ENCODE data around the gene CPLANE2. TPM values are rescaled to one million over a fixed set of nuclear protein-coding genes. Genes with fewer than 3 reads are reported as not detected.
A peak's percentile ranks its signal among the peaks of the same experiment; 100 is the strongest.

The CPLANE2 gene
- total RNA-seq, 1 experiment from 2014 or later: 5.0 TPM

DNA sequence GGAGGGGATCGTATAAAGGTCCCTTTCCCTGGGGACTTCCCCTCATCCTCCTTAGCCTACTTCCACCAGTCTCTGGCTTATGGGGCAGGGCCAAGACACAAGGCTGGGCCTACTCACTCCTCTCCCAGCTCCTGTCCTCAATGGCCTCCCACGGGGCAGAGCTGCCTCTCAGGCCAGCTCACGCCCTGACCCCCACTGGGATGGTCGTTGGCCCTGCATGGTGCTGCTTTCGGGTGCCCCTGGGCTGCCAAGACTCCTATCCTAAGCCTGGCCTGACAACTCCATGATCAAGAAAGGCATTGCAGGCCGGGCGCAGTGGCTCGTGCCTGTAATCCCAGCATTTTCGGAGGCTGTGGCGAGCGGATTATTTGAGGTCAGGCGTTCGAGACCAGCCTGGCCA, 6.2 kb downstream of the CPLANE2 start:
- no peak for DNase-seq (ENCODE audit: low spot score)

GRCh38 chr1:16229976-16230740, 6.8 kb downstream of the CPLANE2 start:
- POLR2A ChIA-PET: interaction anchor here (1.1 kb wide), 1 partner anchor 12 kb away, joined by 4 read pairs; no protein-coding TSS in a partner anchor
- ATAC-seq (no peak), DNase-seq (ENCODE audit: low spot score) (no peak)
- Mint-ChIP-seq H3K36me3 (no peaks in the 10 kb centered on the region), H3K4me3 (no peak overlapping the region), H3K27ac (no peak overlapping the region), H3K9me3 (no peaks in the 10 kb centered on the region), H3K27me3 (ENCODE audit: low read depth) (peaks cover 44% of the 10 kb centered on the region), H3K4me1 (peaks cover 23% of the 10 kb centered on the region)
- CTCF ChIA-PET: interaction anchor here (0.9 to 1.0 kb wide), 2 partner anchors 14 to 438 kb away, joined by 3 to 4 read pairs; no protein-coding TSS in a partner anchor
- TF ChIP-seq, protein P1, sequence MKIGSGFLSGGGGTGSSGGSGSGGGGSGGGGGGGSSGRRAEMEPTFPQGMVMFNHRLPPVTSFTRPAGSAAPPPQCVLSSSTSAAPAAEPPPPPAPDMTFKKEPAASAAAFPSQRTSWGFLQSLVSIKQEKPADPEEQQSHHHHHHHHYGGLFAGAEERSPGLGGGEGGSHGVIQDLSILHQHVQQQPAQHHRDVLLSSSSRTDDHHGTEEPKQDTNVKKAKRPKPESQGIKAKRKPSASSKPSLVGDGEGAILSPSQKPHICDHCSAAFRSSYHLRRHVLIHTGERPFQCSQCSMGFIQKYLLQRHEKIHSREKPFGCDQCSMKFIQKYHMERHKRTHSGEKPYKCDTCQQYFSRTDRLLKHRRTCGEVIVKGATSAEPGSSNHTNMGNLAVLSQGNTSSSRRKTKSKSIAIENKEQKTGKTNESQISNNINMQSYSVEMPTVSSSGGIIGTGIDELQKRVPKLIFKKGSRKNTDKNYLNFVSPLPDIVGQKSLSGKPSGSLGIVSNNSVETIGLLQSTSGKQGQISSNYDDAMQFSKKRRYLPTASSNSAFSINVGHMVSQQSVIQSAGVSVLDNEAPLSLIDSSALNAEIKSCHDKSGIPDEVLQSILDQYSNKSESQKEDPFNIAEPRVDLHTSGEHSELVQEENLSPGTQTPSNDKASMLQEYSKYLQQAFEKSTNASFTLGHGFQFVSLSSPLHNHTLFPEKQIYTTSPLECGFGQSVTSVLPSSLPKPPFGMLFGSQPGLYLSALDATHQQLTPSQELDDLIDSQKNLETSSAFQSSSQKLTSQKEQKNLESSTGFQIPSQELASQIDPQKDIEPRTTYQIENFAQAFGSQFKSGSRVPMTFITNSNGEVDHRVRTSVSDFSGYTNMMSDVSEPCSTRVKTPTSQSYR (CRISPR knock-in tag; IDR thresholded peaks at IDR 0.05): no peak
- TF ChIP-seq, protein P2, sequence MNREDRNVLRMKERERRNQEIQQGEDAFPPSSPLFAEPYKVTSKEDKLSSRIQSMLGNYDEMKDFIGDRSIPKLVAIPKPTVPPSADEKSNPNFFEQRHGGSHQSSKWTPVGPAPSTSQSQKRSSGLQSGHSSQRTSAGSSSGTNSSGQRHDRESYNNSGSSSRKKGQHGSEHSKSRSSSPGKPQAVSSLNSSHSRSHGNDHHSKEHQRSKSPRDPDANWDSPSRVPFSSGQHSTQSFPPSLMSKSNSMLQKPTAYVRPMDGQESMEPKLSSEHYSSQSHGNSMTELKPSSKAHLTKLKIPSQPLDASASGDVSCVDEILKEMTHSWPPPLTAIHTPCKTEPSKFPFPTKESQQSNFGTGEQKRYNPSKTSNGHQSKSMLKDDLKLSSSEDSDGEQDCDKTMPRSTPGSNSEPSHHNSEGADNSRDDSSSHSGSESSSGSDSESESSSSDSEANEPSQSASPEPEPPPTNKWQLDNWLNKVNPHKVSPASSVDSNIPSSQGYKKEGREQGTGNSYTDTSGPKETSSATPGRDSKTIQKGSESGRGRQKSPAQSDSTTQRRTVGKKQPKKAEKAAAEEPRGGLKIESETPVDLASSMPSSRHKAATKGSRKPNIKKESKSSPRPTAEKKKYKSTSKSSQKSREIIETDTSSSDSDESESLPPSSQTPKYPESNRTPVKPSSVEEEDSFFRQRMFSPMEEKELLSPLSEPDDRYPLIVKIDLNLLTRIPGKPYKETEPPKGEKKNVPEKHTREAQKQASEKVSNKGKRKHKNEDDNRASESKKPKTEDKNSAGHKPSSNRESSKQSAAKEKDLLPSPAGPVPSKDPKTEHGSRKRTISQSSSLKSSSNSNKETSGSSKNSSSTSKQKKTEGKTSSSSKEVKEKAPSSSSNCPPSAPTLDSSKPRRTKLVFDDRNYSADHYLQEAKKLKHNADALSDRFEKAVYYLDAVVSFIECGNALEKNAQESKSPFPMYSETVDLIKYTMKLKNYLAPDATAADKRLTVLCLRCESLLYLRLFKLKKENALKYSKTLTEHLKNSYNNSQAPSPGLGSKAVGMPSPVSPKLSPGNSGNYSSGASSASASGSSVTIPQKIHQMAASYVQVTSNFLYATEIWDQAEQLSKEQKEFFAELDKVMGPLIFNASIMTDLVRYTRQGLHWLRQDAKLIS (CRISPR knock-in tag; IDR thresholded peaks at IDR 0.05; ENCODE audit: borderline replicate concordance): no peak
- TF ChIP-seq ZNF219 (CRISPR knock-in tag; IDR thresholded peaks at IDR 0.05; ENCODE audit: borderline replicate concordance) (no peak), CREB1 (CRISPR knock-in tag; IDR thresholded peaks at IDR 0.05) (no peak), FOXK1 (CRISPR knock-in tag; IDR thresholded peaks at IDR 0.05) (no peak), MAX (CRISPR knock-in tag; IDR thresholded peaks at IDR 0.05) (no peak), SOX15 (CRISPR knock-in tag; IDR thresholded peaks at IDR 0.05) (no peak)

More for the DNA sequence above, 6.2 kb downstream of the CPLANE2 start:
- Mint-ChIP-seq H3K27me3 (ENCODE audit: low read depth) (peaks cover 39% of the 10 kb centered on the region), H3K9me3 (no peaks in the 10 kb centered on the region), H3K4me3 (no peak overlapping the region), H3K27ac (no peak overlapping the region), H3K36me3 (no peaks in the 10 kb centered on the region), H3K4me1 (peaks cover 23% of the 10 kb centered on the region)
- POLR2A ChIA-PET: no interaction called here
- no peak for ATAC-seq
- no peak for TF ChIP-seq ZNF396 (CRISPR knock-in tag; IDR thresholded peaks at IDR 0.05; ENCODE audit: borderline replicate concordance)
- TF ChIP-seq HMGXB4 (CRISPR knock-in tag; IDR thresholded peaks at IDR 0.05): no peak
- TF ChIP-seq ZNF121 (CRISPR knock-in tag; IDR thresholded peaks at IDR 0.05): peak; percentile 19; the same call in 1 of the 2 replicates
- TF ChIP-seq ZNF263 (CRISPR knock-in tag; IDR thresholded peaks at IDR 0.05; ENCODE audit: low read depth): no peak
- no peak for TF ChIP-seq IRF2 (CRISPR knock-in tag; IDR thresholded peaks at IDR 0.05; ENCODE audit: borderline replicate concordance, low read depth)
- TF ChIP-seq, protein P2 (CRISPR knock-in tag; IDR thresholded peaks at IDR 0.05; ENCODE audit: borderline replicate concordance): no peak
- TF ChIP-seq FOXP4 (CRISPR knock-in tag; IDR thresholded peaks at IDR 0.05): no peak
- TF ChIP-seq PRRX2 (CRISPR knock-in tag; IDR thresholded peaks at IDR 0.05): no peak
- CTCF ChIA-PET: interaction anchor here (0.9 to 1.5 kb wide), 3 partner anchors 14 to 439 kb away, joined by 3 to 4 read pairs (median 4); partner anchors contain the start of gene FAM131C

All from WTC11 (cell line).